Naive thymus-derived CD4-positive, alpha-beta T cell (primary cell): ENCODE data around the gene PODN. TPM values are rescaled to one million over a fixed set of nuclear protein-coding genes. Genes with fewer than 3 reads are reported as not detected.

Experiments used
- ATAC-seq: fragments of 150-1000 bp; cut with Tn5 transposase; 2 replicates; pipeline ENCODE4 v1.10.0; 2021; ENCODE audit warnings: mild to moderate bottlenecking, moderate library complexity
- CTCF ChIA-PET: fragments of 350-600 bp; sonication (Branson Sonifier 250); formaldehyde crosslinking; loops from one replicate; lab custom pipeline; 2021; ENCODE audit warnings: antibody characterized with exemption; lab: Charles Lee
- POLR2A ChIA-PET: fragments of 350-600 bp; sonication (Branson Sonifier 250); formaldehyde crosslinking; loops from one replicate; lab custom pipeline; 2021; ENCODE audit warnings: antibody characterized with exemption, inconsistent platforms; lab: Charles Lee
- DNase-seq, 9 donors: peaks; one replicate each; pipeline versions ENCODE4 v3.0.0 to v3.0.0-alpha.2; 2020 to 2022; ENCODE audit warnings: mixed read lengths in 1 of 9
- H3K27ac ChIP-seq: one replicate; pipeline ENCODE4 v1.7.0; 2013; ENCODE audit warnings: mild to moderate bottlenecking, low read depth, low read length, moderate library complexity
- H3K27me3 ChIP-seq, 2 donors: one replicate each; pipeline ENCODE4 v1.7.0; 2013; ENCODE audit warnings: low read length in 2 of 2, mild to moderate bottlenecking in 2 of 2, moderate library complexity in 2 of 2; ENCODE audit not compliant: control insufficient read depth in 2 of 2, insufficient read depth in 2 of 2
- H3K36me3 ChIP-seq, 3 experiments: 1 replicate in 2 of 3; 2 replicates in 1 of 3; pipeline ENCODE4 v1.7.0; 2013; ENCODE audit warnings: low read length in 3 of 3, mild to moderate bottlenecking in 3 of 3, moderate library complexity in 1 of 3; ENCODE audit not compliant: insufficient read depth in 3 of 3, control insufficient read depth in 2 of 3
- H3K4me1 ChIP-seq, 2 donors: one replicate each; pipeline ENCODE4 v1.7.0; 2013; ENCODE audit warnings: low read length in 2 of 2, mild to moderate bottlenecking in 2 of 2, moderate library complexity in 1 of 2; ENCODE audit not compliant: control insufficient read depth in 2 of 2, insufficient read depth in 2 of 2
- H3K4me3 ChIP-seq: 2 replicates; pipeline ENCODE4 v1.7.0; 2013; ENCODE audit warnings: mild to moderate bottlenecking, low read length
- H3K9me3 ChIP-seq, 3 experiments: 1 replicate in 2 of 3; 2 replicates in 1 of 3; pipeline ENCODE4 v1.7.0; 2013; ENCODE audit warnings: low read length in 3 of 3; ENCODE audit not compliant: control insufficient read depth in 2 of 3
- H3K27ac Mint-ChIP-seq, 9 donors: one replicate each; pipeline ENCODE4 v1.8.0; 2020 to 2022; ENCODE audit warnings: mixed read lengths in 9 of 9, mild to moderate bottlenecking in 8 of 9, moderate library complexity in 5 of 9, inconsistent platforms in 2 of 9
- H3K27me3 Mint-ChIP-seq, 5 donors: one replicate each; pipeline ENCODE4 v1.8.0; 2021 to 2022; ENCODE audit warnings: mixed read lengths in 5 of 5, mild to moderate bottlenecking in 1 of 5
- H3K36me3 Mint-ChIP-seq, 5 donors: one replicate each; pipeline ENCODE4 v1.8.0; 2020 to 2022; ENCODE audit warnings: mixed read lengths in 5 of 5, mild to moderate bottlenecking in 3 of 5, inconsistent platforms in 1 of 5
- H3K4me1 Mint-ChIP-seq, 7 donors: one replicate each; pipeline ENCODE4 v1.8.0; 2020 to 2022; ENCODE audit warnings: mixed read lengths in 7 of 7, mild to moderate bottlenecking in 3 of 7, inconsistent platforms in 1 of 7
- H3K4me3 Mint-ChIP-seq, 10 donors: one replicate each; pipeline ENCODE4 v1.8.0; 2020 to 2022; ENCODE audit warnings: mild to moderate bottlenecking in 10 of 10, mixed read lengths in 10 of 10, moderate library complexity in 6 of 10, inconsistent platforms in 2 of 10
- H3K9me3 Mint-ChIP-seq, 11 donors: one replicate each; pipeline ENCODE4 v1.8.0; 2020 to 2022; ENCODE audit warnings: mixed read lengths in 11 of 11, mild to moderate bottlenecking in 4 of 11, inconsistent platforms in 1 of 11, moderate library complexity in 1 of 11
- intact Hi-C, 2 donors: fragments of 100-400 bp; cut with micrococcal nuclease; formaldehyde crosslinking; loops; one replicate each; pipeline ENCODE4 v1.15.1; 2023
- polyA plus RNA-seq, 2 donors: library from polyadenylated mRNA; unstranded; fragments of 300-500 nt; fragmentation: Illumina TruSeq; gene quantifications; one replicate each; pipeline ENCODE4 v1.2.3, GENCODE V29; 2021
- total RNA-seq, 6 experiments: library from RNA in 5 of 6; stranded (reverse) in 5 of 6; gene quantifications; 1 replicate in 5 of 6; 2 replicates in 1 of 6; pipeline ENCODE4 v1.2.3 and lab custom pipeline; 2021 to 2026

Gene PODN
- total and polyA plus RNA-seq, 7 experiments from 2014 or later = 0.88 TPM; not detected in 6

- Mint-ChIP-seq H3K27ac (no peak overlapping the region), H3K4me1 (peaks cover 4 to 28% (median 19%) of the 10 kb centered on the region in 7 donors)
- CTCF ChIA-PET = no interaction called here
Observed at GRCh38 chr1:53022179-53022578, 39.8 kb upstream of the PODN start.

GRCh38 chr1:53023546-53023945 is 38.5 kb upstream of the PODN start:
- Histone ChIP-seq H3K27me3 (no peaks in the 10 kb centered on the region), H3K4me3 (no peak overlapping the region), H3K4me1 (peaks cover 0 to 9% of the 10 kb centered on the region in 2 donors), H3K27ac (no peak overlapping the region), H3K9me3 (no peaks in the 10 kb centered on the region), H3K36me3 (no peaks in the 10 kb centered on the region)
- ChIA-PET CTCF (no interaction called here), POLR2A (no interaction called here)
- Mint-ChIP-seq H3K4me1 (peaks cover 4 to 24% (median 16%) of the 10 kb centered on the region in 7 donors), H3K36me3 (peaks cover 0 to 20% (median 6%) of the 10 kb centered on the region in 5 donors), H3K4me3 (peak overlapping the region in 1 of 10 donors; percentile 26), H3K27me3 (no peaks in the 10 kb centered on the region), H3K27ac (no peak overlapping the region), H3K9me3 (no peaks in the 10 kb centered on the region)
- ATAC-seq (no peak), DNase-seq (no peak)
- intact Hi-C loops = no loop called here

More at GRCh38 chr1:53022179-53022578, 39.8 kb upstream of the PODN start:
- intact Hi-C loops = no loop called here
- DNase-seq (no peak), ATAC-seq (no peak)
- H3K4me3 ChIP-seq = no peak overlapping the region
- POLR2A ChIA-PET = no interaction called here
- H3K4me3 Mint-ChIP-seq = no peak overlapping the region
- H3K36me3 Mint-ChIP-seq = peaks cover 0 to 19% (median 9%) of the 10 kb centered on the region in 5 donors
- peaks cover 0 to 3% (median 0%) of the 10 kb centered on the region in 3 experiments for H3K36me3 ChIP-seq
- H3K4me1 ChIP-seq = peaks cover 0 to 9% of the 10 kb centered on the region in 2 donors
- H3K27ac ChIP-seq = no peak overlapping the region
- H3K9me3 Mint-ChIP-seq = no peaks in the 10 kb centered on the region
- H3K27me3 Mint-ChIP-seq = no peaks in the 10 kb centered on the region
- no peaks in the 10 kb centered on the region for H3K27me3 ChIP-seq
- no peaks in the 10 kb centered on the region for H3K9me3 ChIP-seq

- H3K27ac ChIP-seq = no peak overlapping the region
- CTCF ChIA-PET = no interaction called here
- H3K27ac Mint-ChIP-seq = no peak overlapping the region
- peaks cover 0 to under 1% (median 0%) of the 10 kb centered on the region in 3 experiments for H3K36me3 ChIP-seq
- POLR2A ChIA-PET = no interaction called here
- no peaks in the 10 kb centered on the region for H3K9me3 Mint-ChIP-seq
- H3K36me3 Mint-ChIP-seq = peaks cover 0 to 17% (median 6%) of the 10 kb centered on the region in 5 donors
- no peak overlapping the region for H3K4me3 ChIP-seq
- DNase-seq = peak in 1 of 9 donors; percentile 4
- H3K9me3 ChIP-seq = no peaks in the 10 kb centered on the region
- no peaks in the 10 kb centered on the region for H3K27me3 ChIP-seq
- ATAC-seq = no peak
- intact Hi-C loops = no loop called here
- peaks cover 0 to 9% of the 10 kb centered on the region in 2 donors for H3K4me1 ChIP-seq
- no peak overlapping the region for H3K4me3 Mint-ChIP-seq
- H3K27me3 Mint-ChIP-seq = no peaks in the 10 kb centered on the region
- peaks cover 4 to 20% (median 12%) of the 10 kb centered on the region in 7 donors for H3K4me1 Mint-ChIP-seq
Observed at GRCh38 chr1:53024117-53024516, 37.9 kb upstream of the PODN start.

- POLR2A ChIA-PET = no interaction called here
- no peak overlapping the region for H3K4me3 ChIP-seq
- Mint-ChIP-seq H3K27ac (no peak overlapping the region), H3K4me1 (peaks cover 4 to 13% (median 10%) of the 10 kb centered on the region in 7 donors), H3K9me3 (no peaks in the 10 kb centered on the region), H3K27me3 (no peaks in the 10 kb centered on the region), H3K4me3 (no peak overlapping the region), H3K36me3 (peaks cover 0 to 22% (median 6%) of the 10 kb centered on the region in 5 donors)
- H3K36me3 ChIP-seq = peaks cover 0 to 6% (median 0%) of the 10 kb centered on the region in 3 experiments
- peaks cover 0 to 9% of the 10 kb centered on the region in 2 donors for H3K4me1 ChIP-seq
- no peaks in the 10 kb centered on the region for H3K9me3 ChIP-seq
- ATAC-seq (no peak), DNase-seq (no peak)
- H3K27ac ChIP-seq = no peak overlapping the region
- intact Hi-C loops = no loop called here
- H3K27me3 ChIP-seq = no peaks in the 10 kb centered on the region
- CTCF ChIA-PET = no interaction called here
Observed at GRCh38 chr1:53025034-53025768, 36.8 kb upstream of the PODN start.

GRCh38 chr1:53025769-53026112 is 36.3 kb upstream of the PODN start:
- POLR2A ChIA-PET = no interaction called here
- Histone ChIP-seq H3K4me1 (peaks cover 0 to 9% of the 10 kb centered on the region in 2 donors), H3K4me3 (no peak overlapping the region), H3K27me3 (no peaks in the 10 kb centered on the region), H3K27ac (no peak overlapping the region), H3K9me3 (no peaks in the 10 kb centered on the region), H3K36me3 (peaks cover 0 to 6% (median 0%) of the 10 kb centered on the region in 3 experiments)
- Mint-ChIP-seq H3K9me3 (no peaks in the 10 kb centered on the region), H3K27ac (no peak overlapping the region), H3K4me3 (no peak overlapping the region), H3K27me3 (no peaks in the 10 kb centered on the region), H3K36me3 (peaks cover 0 to 22% (median 6%) of the 10 kb centered on the region in 5 donors), H3K4me1 (peaks cover 2 to 12% (median 9%) of the 10 kb centered on the region in 7 donors)
- ATAC-seq (no peak), DNase-seq (no peak)
- intact Hi-C loops = no loop called here
- CTCF ChIA-PET = no interaction called here

- Mint-ChIP-seq H3K9me3 (no peaks in the 10 kb centered on the region), H3K4me3 (no peak overlapping the region), H3K36me3 (peaks cover 0 to 26% (median 8%) of the 10 kb centered on the region in 5 donors), H3K4me1 (peaks cover 2 to 13% (median 9%) of the 10 kb centered on the region in 7 donors), H3K27ac (no peak overlapping the region), H3K27me3 (no peaks in the 10 kb centered on the region)
- Histone ChIP-seq H3K9me3 (no peaks in the 10 kb centered on the region), H3K4me1 (peaks cover 0 to 9% of the 10 kb centered on the region in 2 donors), H3K27ac (no peak overlapping the region), H3K36me3 (peaks cover 0 to 6% (median 0%) of the 10 kb centered on the region in 3 experiments), H3K27me3 (no peaks in the 10 kb centered on the region), H3K4me3 (no peak overlapping the region)
- ChIA-PET POLR2A (no interaction called here), CTCF (no interaction called here)
- intact Hi-C loops = no loop called here
- no peak for DNase-seq
- no peak for ATAC-seq
Observed at GRCh38 chr1:53026254-53026653, 35.8 kb upstream of the PODN start.

- H3K4me1 Mint-ChIP-seq = peaks cover 0 to 11% (median 5%) of the 10 kb centered on the region in 7 donors
- H3K4me3 Mint-ChIP-seq = no peak overlapping the region
- H3K9me3 Mint-ChIP-seq = no peaks in the 10 kb centered on the region
- no peak overlapping the region for H3K27ac ChIP-seq
- no peaks in the 10 kb centered on the region for H3K27me3 Mint-ChIP-seq
- no peaks in the 10 kb centered on the region for H3K4me1 ChIP-seq
- CTCF ChIA-PET = no interaction called here
- no peak overlapping the region for H3K4me3 ChIP-seq
- peaks cover 7 to 35% (median 17%) of the 10 kb centered on the region in 5 donors for H3K36me3 Mint-ChIP-seq
- no peak overlapping the region for H3K27ac Mint-ChIP-seq
- H3K27me3 ChIP-seq = no peaks in the 10 kb centered on the region
- H3K9me3 ChIP-seq = no peaks in the 10 kb centered on the region
- intact Hi-C loops = no loop called here
- ATAC-seq (no peak), DNase-seq (no peak)
- POLR2A ChIA-PET = no interaction called here
- peaks cover 0 to 15% (median 3%) of the 10 kb centered on the region in 3 experiments for H3K36me3 ChIP-seq
Observed at GRCh38 chr1:53031732-53032131, 30.3 kb upstream of the PODN start.
